Measurements from ENCODE around the gene SSRP1. TPM values are rescaled to one million over a fixed set of nuclear protein-coding genes. Genes with fewer than 3 reads are reported as not detected.

The SSRP1 gene
- total and polyA plus RNA-seq, 2 of the 4 experiments (the other 2 are of a cell fraction) = 106 to 146 TPM

- Histone ChIP-seq H3K27me3 (ENCODE audit: control insufficient read depth, insufficient read depth, low read length) (no peaks in the 10 kb centered on the region), H2BK120ac (ENCODE audit: low read depth, low read length) (no peak overlapping the region), H4K8ac (ENCODE audit: low read depth in 2 of 2, low read length in 2 of 2) (no peak overlapping the region; a peak in 1 of 4 replicates), H3K36me3 (ENCODE audit: control insufficient read depth, insufficient read depth, low read length) (peaks cover 74% of the 10 kb centered on the region), H4K5ac (ENCODE audit: low read depth, low read length) (no peak overlapping the region), H3K4ac (ENCODE audit: low read depth, low read length) (no peak overlapping the region), H2BK20ac (ENCODE audit: low read depth, low read length) (no peak overlapping the region), H3K9me3 (ENCODE audit: control insufficient read depth, insufficient read depth, low read length) (no peaks in the 10 kb centered on the region), H2AK5ac (ENCODE audit: low read depth, low read length) (no peak overlapping the region), H3K4me3 (ENCODE audit: insufficient read depth, low read depth, low read length) (no peak overlapping the region), H3K56ac (ENCODE audit: extremely low read depth, insufficient read depth, low read length) (no peak overlapping the region), H3K23ac (ENCODE audit: low read depth, low read length) (no peak overlapping the region), H3K79me1 (ENCODE audit: low read depth in 1 of 2, low read length in 2 of 2) (peaks cover 26 to 77% of the 10 kb centered on the region in 2 experiments), H4K91ac (ENCODE audit: insufficient read depth, low read depth, low read length) (no peak overlapping the region; the same call in 1 of the 2 replicates), H2BK5ac (ENCODE audit: low read depth, low read length, poor library complexity, severe bottlenecking) (peak overlapping the region; percentile 50), H4K20me1 (ENCODE audit: insufficient read depth, low read length) (peaks cover 68% of the 10 kb centered on the region), H3K27ac (ENCODE audit: insufficient read depth, low read length) (no peak overlapping the region), H2AK9ac (replicated peaks; ENCODE audit: low read depth, low read length, poor library complexity) (no peak overlapping the region), H2BK15ac (ENCODE audit: low read depth, low read length) (no peak overlapping the region), H3K9me1 (ENCODE audit: insufficient read depth, low read length) (peaks cover 43% of the 10 kb centered on the region), H2AFZ (replicated peaks; ENCODE audit: low read length, poor library complexity) (no peak overlapping the region), H3K18ac (ENCODE audit: low read depth, low read length) (no peak overlapping the region), H3K9ac (ENCODE audit: low read depth, low read length) (no peak overlapping the region), H3K4me1 (ENCODE audit: control insufficient read depth, insufficient read depth, low read length) (peaks cover 36% of the 10 kb centered on the region), H3K4me2 (ENCODE audit: low read depth, low read length) (0 out of 2 replicates have a peak overlapping the region, but pooled peaks have one; percentile 4), H3K14ac (replicated peaks; ENCODE audit: low read depth, low read length) (no peak overlapping the region)
- DNase-seq (peak; percentile 61), ATAC-seq (ENCODE audit: low read depth) (no peak)
- BruUV-seq (replicated peaks) = no TSS peak
- no peak for TF ChIP-seq POLR2A (IDR thresholded peaks at IDR 0.05; ENCODE audit: low read depth, low read length)
- TF ChIP-seq MAZ (IDR thresholded peaks at IDR 0.05; ENCODE audit: borderline replicate concordance, low read depth, low read length) = peak; percentile 14; the same call in 1 of the 2 replicates
- intact Hi-C loops (cut with micrococcal nuclease) = no loop called here
- POLR2A ChIA-PET (ENCODE audit: unreplicated experiment) = no interaction called here
- in situ Hi-C loops (cut with MboI; ENCODE audit: low sequenced_read_pairs) = no loop called here
- dilution Hi-C loops (cut with HindIII; ENCODE audit: low sequenced_read_pairs, unreplicated experiment) = no loop called here
- CTCF ChIA-PET = no interaction called here
- WGBS, 2 experiments (ENCODE audit: extremely low coverage in 2 of 2, insufficient read length in 1 of 2) = 16% methylated on average over 6 of the region's 8 CpGs; no CpG with 5 or more reads in 1 of the 2 experiments
Observed at GRCh38 chr11:57315491-57315890, 20.2 kb downstream of the SSRP1 start.
